SK-N-SH treated with all-trans-retinoic acid at 6 μM for 48 hours (cell line): ENCODE measurements around the gene NKPD1.

Source experiments
- ARNTL ChIP-seq: fragments of 450-650 bp; formaldehyde crosslinking; IDR thresholded peaks from 2 replicates; pipeline ENCODE4 v1.5.0; 2020; ENCODE audit warnings: low read depth, mild to moderate bottlenecking, moderate library complexity, borderline replicate concordance
- OSR1 ChIP-seq: fragments of 250-450 bp; sonication (Bioruptor Pico); IDR thresholded peaks from 2 replicates; pipeline ENCODE4 v1.8.0; 2022; ENCODE audit warnings: moderate library complexity, mild to moderate bottlenecking, inconsistent platforms
- PPARA ChIP-seq: fragments of 250-450 bp; sonication (Bioruptor Pico); IDR thresholded peaks from 2 replicates; pipeline ENCODE4 v1.5.0; 2020; ENCODE audit warnings: mild to moderate bottlenecking, borderline replicate concordance
- TOX ChIP-seq: fragments of 250-450 bp; sonication (Bioruptor Pico); IDR thresholded peaks from 2 replicates; pipeline ENCODE4 v1.8.0; 2021; ENCODE audit warnings: mild to moderate bottlenecking, moderate library complexity, borderline replicate concordance
- ZNF8 ChIP-seq: fragments of 450-650 bp; formaldehyde crosslinking; IDR thresholded peaks from 2 replicates; pipeline ENCODE4 v1.5.0; 2020; ENCODE audit warnings: mild to moderate bottlenecking, moderate library complexity
- TF ChIP-seq, protein P1 (sequence below): fragments of 250-450 bp; sonication (Bioruptor Pico); IDR thresholded peaks from 2 replicates; pipeline ENCODE4 v1.5.1; 2020; ENCODE audit warnings: low read depth, mild to moderate bottlenecking, moderate library complexity
- TF ChIP-seq, protein P2 (sequence below): fragments of 250-450 bp; sonication (Bioruptor Pico); IDR thresholded peaks from 2 replicates; pipeline ENCODE4 v1.8.0; 2020; ENCODE audit warnings: mild to moderate bottlenecking, moderate library complexity, borderline replicate concordance

DNA sequence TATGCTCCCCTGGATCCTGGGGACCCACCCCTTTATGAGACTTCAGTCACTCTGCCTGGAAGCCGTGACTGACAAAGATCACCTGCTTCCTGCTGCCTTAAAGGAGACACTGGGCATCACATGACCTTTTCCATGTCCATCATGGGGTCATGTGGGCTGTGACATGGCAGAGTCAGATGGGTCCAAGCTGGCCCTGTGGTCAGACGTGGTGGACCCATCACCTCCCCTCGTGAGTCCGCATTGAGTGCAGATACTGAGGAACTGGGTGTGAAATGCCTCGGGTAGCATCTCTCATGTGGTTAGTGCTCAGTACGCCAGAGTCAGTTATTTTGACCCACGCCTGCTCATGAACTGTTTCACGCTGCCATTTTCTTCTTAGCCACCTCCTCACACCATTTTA lies 27.1 kb downstream of the NKPD1 start:
- TF ChIP-seq, protein P1, sequence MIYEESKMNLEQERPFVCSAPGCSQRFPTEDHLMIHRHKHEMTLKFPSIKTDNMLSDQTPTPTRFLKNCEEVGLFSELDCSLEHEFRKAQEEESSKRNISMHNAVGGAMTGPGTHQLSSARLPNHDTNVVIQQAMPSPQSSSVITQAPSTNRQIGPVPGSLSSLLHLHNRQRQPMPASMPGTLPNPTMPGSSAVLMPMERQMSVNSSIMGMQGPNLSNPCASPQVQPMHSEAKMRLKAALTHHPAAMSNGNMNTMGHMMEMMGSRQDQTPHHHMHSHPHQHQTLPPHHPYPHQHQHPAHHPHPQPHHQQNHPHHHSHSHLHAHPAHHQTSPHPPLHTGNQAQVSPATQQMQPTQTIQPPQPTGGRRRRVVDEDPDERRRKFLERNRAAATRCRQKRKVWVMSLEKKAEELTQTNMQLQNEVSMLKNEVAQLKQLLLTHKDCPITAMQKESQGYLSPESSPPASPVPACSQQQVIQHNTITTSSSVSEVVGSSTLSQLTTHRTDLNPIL (CRISPR knock-in tag): no peak
- no peak for TF ChIP-seq TOX
- TF ChIP-seq, protein P2, sequence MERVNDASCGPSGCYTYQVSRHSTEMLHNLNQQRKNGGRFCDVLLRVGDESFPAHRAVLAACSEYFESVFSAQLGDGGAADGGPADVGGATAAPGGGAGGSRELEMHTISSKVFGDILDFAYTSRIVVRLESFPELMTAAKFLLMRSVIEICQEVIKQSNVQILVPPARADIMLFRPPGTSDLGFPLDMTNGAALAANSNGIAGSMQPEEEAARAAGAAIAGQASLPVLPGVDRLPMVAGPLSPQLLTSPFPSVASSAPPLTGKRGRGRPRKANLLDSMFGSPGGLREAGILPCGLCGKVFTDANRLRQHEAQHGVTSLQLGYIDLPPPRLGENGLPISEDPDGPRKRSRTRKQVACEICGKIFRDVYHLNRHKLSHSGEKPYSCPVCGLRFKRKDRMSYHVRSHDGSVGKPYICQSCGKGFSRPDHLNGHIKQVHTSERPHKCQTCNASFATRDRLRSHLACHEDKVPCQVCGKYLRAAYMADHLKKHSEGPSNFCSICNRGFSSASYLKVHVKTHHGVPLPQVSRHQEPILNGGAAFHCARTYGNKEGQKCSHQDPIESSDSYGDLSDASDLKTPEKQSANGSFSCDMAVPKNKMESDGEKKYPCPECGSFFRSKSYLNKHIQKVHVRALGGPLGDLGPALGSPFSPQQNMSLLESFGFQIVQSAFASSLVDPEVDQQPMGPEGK (CRISPR knock-in tag): no peak
- TF ChIP-seq OSR1 (CRISPR knock-in tag): no peak
- no peak for TF ChIP-seq PPARA (CRISPR knock-in tag)
- no peak for TF ChIP-seq ARNTL (CRISPR knock-in tag)
- no peak for TF ChIP-seq ZNF8 (CRISPR knock-in tag)
